Esophagus mucosa (tissue), 1 donor: ENCODE data around the gene SUN1. TPM values are rescaled to one million over a fixed set of nuclear protein-coding genes. Genes with fewer than 3 reads are reported as not detected.
"Not testable (repeated sequence)": the region's sequence is repeated elsewhere in the genome, so short reads cannot be mapped to it uniquely, and the experiment has no call there.

ENCODE experiments used
- ATAC-seq: fragments of 200-7000 bp; cut with Tn5 transposase; one replicate; pipeline ENCODE4 v1.9.1; 2020
- total RNA-seq: library from RNA; stranded (reverse); gene quantifications from one replicate; pipeline ENCODE4 v1.2.4, GENCODE V29; 2023
- donor health status: DM: yes; HTN: yes; CAD: no.

SUN1 gene
- total RNA-seq, 1 donor from 2014 or later: 63.0 TPM

- ATAC-seq: peak; percentile 70
Measured at GRCh38 chr7:835485-836401, 3.5 kb downstream of the SUN1 start.

- peak; percentile 6 for ATAC-seq
Measured at GRCh38 chr7:836429-836828, 4.2 kb downstream of the SUN1 start.

GRCh38 chr7:837001-837400, 4.7 kb downstream of the SUN1 start:
- ATAC-seq: peak; percentile 2

GRCh38 chr7:840001-840600, 7.8 kb downstream of the SUN1 start:
- ATAC-seq: no peak

- ATAC-seq: no peak
Measured at GRCh38 chr7:841943-842342, 9.7 kb downstream of the SUN1 start.

GRCh38 chr7:842431-843031, 10.3 kb downstream of the SUN1 start:
- no peak for ATAC-seq

- no peak for ATAC-seq
Measured at GRCh38 chr7:843230-843629, 11.0 kb downstream of the SUN1 start.

- no peak for ATAC-seq
Measured at GRCh38 chr7:844043-844442, 11.8 kb downstream of the SUN1 start.

GRCh38 chr7:844514-844913, 12.2 kb downstream of the SUN1 start:
- ATAC-seq: peak; percentile 23

GRCh38 chr7:845091-845490, 12.8 kb downstream of the SUN1 start:
- ATAC-seq: no peak

- ATAC-seq: no peak
Measured at GRCh38 chr7:845731-846130, 13.5 kb downstream of the SUN1 start.

- ATAC-seq: not testable (repeated sequence)
Measured at GRCh38 chr7:846958-847650, 14.8 kb downstream of the SUN1 start.

- not testable (repeated sequence) for ATAC-seq
Measured at GRCh38 chr7:847728-848127, 15.5 kb downstream of the SUN1 start.

- no peak for ATAC-seq
Measured at GRCh38 chr7:849145-849544, 16.9 kb downstream of the SUN1 start.

GRCh38 chr7:849781-850180, 17.5 kb downstream of the SUN1 start:
- ATAC-seq: no peak

GRCh38 chr7:851204-851603, 18.9 kb downstream of the SUN1 start:
- ATAC-seq: no peak

GRCh38 chr7:853366-854117, 21.3 kb downstream of the SUN1 start:
- no peak for ATAC-seq

GRCh38 chr7:854118-854775, 22.0 kb downstream of the SUN1 start:
- no peak for ATAC-seq

GRCh38 chr7:855686-856369, 23.6 kb downstream of the SUN1 start:
- ATAC-seq: peak; percentile 9

GRCh38 chr7:856444-857095, 24.3 kb downstream of the SUN1 start:
- no peak for ATAC-seq

- ATAC-seq: no peak
Measured at GRCh38 chr7:857661-858060, 25.4 kb downstream of the SUN1 start.
